SH-SY5Y (cell line): ENCODE measurements around the gene DLG4.

Experiments
- GATA2 ChIP-seq: IDR thresholded peaks from 2 replicates; pipeline ENCODE4 v1.6.1; 2011; ENCODE audit warnings: mild to moderate bottlenecking, low read depth, low read length
- GATA3 ChIP-seq: IDR thresholded peaks from 2 replicates; pipeline ENCODE4 v1.6.1; 2011; ENCODE audit warnings: low read depth, mild to moderate bottlenecking, low read length, moderate library complexity

- TF ChIP-seq GATA2 = no peak
- no peak for TF ChIP-seq GATA3
Observed at GRCh38 chr17:7204336-7204735, 15.3 kb downstream of the DLG4 start.
